H1 (cell line): ENCODE data around the gene PTPRD. TPM values are rescaled to one million over a fixed set of nuclear protein-coding genes. Genes with fewer than 3 reads are reported as not detected.

Experiments used
- CHD1 ChIP-seq: IDR thresholded peaks from 2 replicates; pipeline ENCODE4 v1.6.1; 2012; ENCODE audit warnings: low read depth, low read length, improper control_type of control experiment
- JUND ChIP-seq: IDR thresholded peaks from 2 replicates; pipeline ENCODE4 v1.6.1; 2011; ENCODE audit warnings: mild to moderate bottlenecking, improper control_type of control experiment, low read length
- NANOG ChIP-seq: IDR thresholded peaks from 2 replicates; pipeline ENCODE4 v1.6.1; 2011; ENCODE audit warnings: low read length, low read depth, mild to moderate bottlenecking, inconsistent platforms; ENCODE audit not compliant: insufficient read depth, poor library complexity, severe bottlenecking
- NRF1 ChIP-seq: IDR thresholded peaks from 2 replicates; pipeline ENCODE4 v1.6.1; 2011; ENCODE audit warnings: mild to moderate bottlenecking, low read depth, low read length, improper control_type of control experiment
- RNF2 ChIP-seq: fragments of 200-900, 300-1000 bp; sonication (generic); IDR thresholded peaks from 2 replicates; pipeline ENCODE4 v1.7.1; 2016; ENCODE audit warnings: borderline replicate concordance, low read depth, mild to moderate bottlenecking, antibody characterized with exemption, low read length; ENCODE audit not compliant: poor library complexity, severe bottlenecking; ENCODE audit errors: missing control alignments
- RXRA ChIP-seq: IDR thresholded peaks from 2 replicates; pipeline ENCODE4 v1.6.1; 2011; ENCODE audit warnings: low read depth, mild to moderate bottlenecking, low read length, moderate library complexity; ENCODE audit not compliant: insufficient read depth
- USF2 ChIP-seq: IDR thresholded peaks from 2 replicates; pipeline ENCODE4 v1.6.1; 2011; ENCODE audit warnings: low read length, improper control_type of control experiment
- YY1 ChIP-seq: IDR thresholded peaks from 2 replicates; pipeline ENCODE4 v1.6.1; 2011; ENCODE audit warnings: low read depth, mild to moderate bottlenecking, low read length
- polyA plus RNA-seq, 7 experiments: library from polyadenylated mRNA; depleted of rRNA in 3 of 7; stranded (reverse) in 5 of 7; unstranded in 2 of 7; fragments of >200 nt in 5 of 7; fragments of 200-250 nt in 2 of 7; gene quantifications; 1 replicate in 5 of 7; 2 replicates in 1 of 7; 4 replicates in 1 of 7; pipeline versions ENCODE4 v1.2.1 to v1.2.3, GENCODE V29; 2011 to 2013; ENCODE audit warnings: missing spikeins in 2 of 7, mixed read lengths in 2 of 7
- total RNA-seq: library from RNA; stranded (reverse); fragmentation: NEBNext Ultra II Directional; extraction: Animal tissue kit (Norgen Biotek cat#: 25700); gene quantifications from 2 replicates; pipeline ENCODE4 v1.2.1, GENCODE V29; 2021
- TF ChIP-seq, protein P1 (sequence below): fragments of 300-600 bp; sonication (generic); IDR thresholded peaks from 2 replicates; pipeline ENCODE4 v1.7.1; 2012; ENCODE audit warnings: low read length, moderate library complexity, mild to moderate bottlenecking, inconsistent platforms; ENCODE audit not compliant: insufficient replicate concordance
- TF ChIP-seq, protein P2 (sequence below): IDR thresholded peaks from 2 replicates; pipeline ENCODE4 v1.6.1; 2012; ENCODE audit warnings: inconsistent platforms

Gene PTPRD
- total and polyA plus RNA-seq, 2 of the 8 experiments (the other 6 are each of a cell fraction or from before 2014, with no cell fraction given): 17.2 to 77.0 TPM

- TF ChIP-seq, protein P1, sequence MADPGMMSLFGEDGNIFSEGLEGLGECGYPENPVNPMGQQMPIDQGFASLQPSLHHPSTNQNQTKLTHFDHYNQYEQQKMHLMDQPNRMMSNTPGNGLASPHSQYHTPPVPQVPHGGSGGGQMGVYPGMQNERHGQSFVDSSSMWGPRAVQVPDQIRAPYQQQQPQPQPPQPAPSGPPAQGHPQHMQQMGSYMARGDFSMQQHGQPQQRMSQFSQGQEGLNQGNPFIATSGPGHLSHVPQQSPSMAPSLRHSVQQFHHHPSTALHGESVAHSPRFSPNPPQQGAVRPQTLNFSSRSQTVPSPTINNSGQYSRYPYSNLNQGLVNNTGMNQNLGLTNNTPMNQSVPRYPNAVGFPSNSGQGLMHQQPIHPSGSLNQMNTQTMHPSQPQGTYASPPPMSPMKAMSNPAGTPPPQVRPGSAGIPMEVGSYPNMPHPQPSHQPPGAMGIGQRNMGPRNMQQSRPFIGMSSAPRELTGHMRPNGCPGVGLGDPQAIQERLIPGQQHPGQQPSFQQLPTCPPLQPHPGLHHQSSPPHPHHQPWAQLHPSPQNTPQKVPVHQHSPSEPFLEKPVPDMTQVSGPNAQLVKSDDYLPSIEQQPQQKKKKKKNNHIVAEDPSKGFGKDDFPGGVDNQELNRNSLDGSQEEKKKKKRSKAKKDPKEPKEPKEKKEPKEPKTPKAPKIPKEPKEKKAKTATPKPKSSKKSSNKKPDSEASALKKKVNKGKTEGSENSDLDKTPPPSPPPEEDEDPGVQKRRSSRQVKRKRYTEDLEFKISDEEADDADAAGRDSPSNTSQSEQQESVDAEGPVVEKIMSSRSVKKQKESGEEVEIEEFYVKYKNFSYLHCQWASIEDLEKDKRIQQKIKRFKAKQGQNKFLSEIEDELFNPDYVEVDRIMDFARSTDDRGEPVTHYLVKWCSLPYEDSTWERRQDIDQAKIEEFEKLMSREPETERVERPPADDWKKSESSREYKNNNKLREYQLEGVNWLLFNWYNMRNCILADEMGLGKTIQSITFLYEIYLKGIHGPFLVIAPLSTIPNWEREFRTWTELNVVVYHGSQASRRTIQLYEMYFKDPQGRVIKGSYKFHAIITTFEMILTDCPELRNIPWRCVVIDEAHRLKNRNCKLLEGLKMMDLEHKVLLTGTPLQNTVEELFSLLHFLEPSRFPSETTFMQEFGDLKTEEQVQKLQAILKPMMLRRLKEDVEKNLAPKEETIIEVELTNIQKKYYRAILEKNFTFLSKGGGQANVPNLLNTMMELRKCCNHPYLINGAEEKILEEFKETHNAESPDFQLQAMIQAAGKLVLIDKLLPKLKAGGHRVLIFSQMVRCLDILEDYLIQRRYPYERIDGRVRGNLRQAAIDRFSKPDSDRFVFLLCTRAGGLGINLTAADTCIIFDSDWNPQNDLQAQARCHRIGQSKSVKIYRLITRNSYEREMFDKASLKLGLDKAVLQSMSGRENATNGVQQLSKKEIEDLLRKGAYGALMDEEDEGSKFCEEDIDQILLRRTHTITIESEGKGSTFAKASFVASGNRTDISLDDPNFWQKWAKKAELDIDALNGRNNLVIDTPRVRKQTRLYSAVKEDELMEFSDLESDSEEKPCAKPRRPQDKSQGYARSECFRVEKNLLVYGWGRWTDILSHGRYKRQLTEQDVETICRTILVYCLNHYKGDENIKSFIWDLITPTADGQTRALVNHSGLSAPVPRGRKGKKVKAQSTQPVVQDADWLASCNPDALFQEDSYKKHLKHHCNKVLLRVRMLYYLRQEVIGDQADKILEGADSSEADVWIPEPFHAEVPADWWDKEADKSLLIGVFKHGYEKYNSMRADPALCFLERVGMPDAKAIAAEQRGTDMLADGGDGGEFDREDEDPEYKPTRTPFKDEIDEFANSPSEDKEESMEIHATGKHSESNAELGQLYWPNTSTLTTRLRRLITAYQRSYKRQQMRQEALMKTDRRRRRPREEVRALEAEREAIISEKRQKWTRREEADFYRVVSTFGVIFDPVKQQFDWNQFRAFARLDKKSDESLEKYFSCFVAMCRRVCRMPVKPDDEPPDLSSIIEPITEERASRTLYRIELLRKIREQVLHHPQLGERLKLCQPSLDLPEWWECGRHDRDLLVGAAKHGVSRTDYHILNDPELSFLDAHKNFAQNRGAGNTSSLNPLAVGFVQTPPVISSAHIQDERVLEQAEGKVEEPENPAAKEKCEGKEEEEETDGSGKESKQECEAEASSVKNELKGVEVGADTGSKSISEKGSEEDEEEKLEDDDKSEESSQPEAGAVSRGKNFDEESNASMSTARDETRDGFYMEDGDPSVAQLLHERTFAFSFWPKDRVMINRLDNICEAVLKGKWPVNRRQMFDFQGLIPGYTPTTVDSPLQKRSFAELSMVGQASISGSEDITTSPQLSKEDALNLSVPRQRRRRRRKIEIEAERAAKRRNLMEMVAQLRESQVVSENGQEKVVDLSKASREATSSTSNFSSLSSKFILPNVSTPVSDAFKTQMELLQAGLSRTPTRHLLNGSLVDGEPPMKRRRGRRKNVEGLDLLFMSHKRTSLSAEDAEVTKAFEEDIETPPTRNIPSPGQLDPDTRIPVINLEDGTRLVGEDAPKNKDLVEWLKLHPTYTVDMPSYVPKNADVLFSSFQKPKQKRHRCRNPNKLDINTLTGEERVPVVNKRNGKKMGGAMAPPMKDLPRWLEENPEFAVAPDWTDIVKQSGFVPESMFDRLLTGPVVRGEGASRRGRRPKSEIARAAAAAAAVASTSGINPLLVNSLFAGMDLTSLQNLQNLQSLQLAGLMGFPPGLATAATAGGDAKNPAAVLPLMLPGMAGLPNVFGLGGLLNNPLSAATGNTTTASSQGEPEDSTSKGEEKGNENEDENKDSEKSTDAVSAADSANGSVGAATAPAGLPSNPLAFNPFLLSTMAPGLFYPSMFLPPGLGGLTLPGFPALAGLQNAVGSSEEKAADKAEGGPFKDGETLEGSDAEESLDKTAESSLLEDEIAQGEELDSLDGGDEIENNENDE: no peak
- no peak for TF ChIP-seq NRF1
- TF ChIP-seq YY1: no peak
- TF ChIP-seq JUND: no peak
- TF ChIP-seq CHD1: no peak
- TF ChIP-seq NANOG: no peak
- TF ChIP-seq RXRA: no peak
- TF ChIP-seq, protein P2, sequence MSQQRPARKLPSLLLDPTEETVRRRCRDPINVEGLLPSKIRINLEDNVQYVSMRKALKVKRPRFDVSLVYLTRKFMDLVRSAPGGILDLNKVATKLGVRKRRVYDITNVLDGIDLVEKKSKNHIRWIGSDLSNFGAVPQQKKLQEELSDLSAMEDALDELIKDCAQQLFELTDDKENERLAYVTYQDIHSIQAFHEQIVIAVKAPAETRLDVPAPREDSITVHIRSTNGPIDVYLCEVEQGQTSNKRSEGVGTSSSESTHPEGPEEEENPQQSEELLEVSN: no peak
- no peak for TF ChIP-seq USF2
- TF ChIP-seq RNF2: no peak
Observed at GRCh38 chr9:8659108-8659507, 1953.7 kb downstream of the PTPRD start (continued).
